Osteocyte (in vitro differentiated cells): ENCODE results near the gene MYO1H. TPM values are rescaled to one million over a fixed set of nuclear protein-coding genes. Genes with fewer than 3 reads are reported as not detected.

Source experiments
- DNase-seq: peaks from one replicate; pipeline ENCODE4 v3.0.0; 2021; ENCODE audit warnings: mixed read lengths; ENCODE audit not compliant: unreplicated experiment; ENCODE audit errors: extremely low spot score
- H3K27ac Mint-ChIP-seq: one replicate; pipeline ENCODE4 v1.8.0; 2021; ENCODE audit warnings: mild to moderate bottlenecking, mixed read lengths; ENCODE audit not compliant: unreplicated experiment
- H3K27me3 Mint-ChIP-seq: one replicate; pipeline ENCODE4 v1.8.0; 2021; ENCODE audit warnings: mixed read lengths; ENCODE audit not compliant: unreplicated experiment
- H3K36me3 Mint-ChIP-seq: one replicate; pipeline ENCODE4 v1.8.0; 2021; ENCODE audit warnings: mixed read lengths; ENCODE audit not compliant: unreplicated experiment
- H3K4me1 Mint-ChIP-seq: one replicate; pipeline ENCODE4 v1.8.0; 2021; ENCODE audit warnings: mixed read lengths; ENCODE audit not compliant: unreplicated experiment
- H3K4me3 Mint-ChIP-seq: one replicate; pipeline ENCODE4 v1.8.0; 2021; ENCODE audit warnings: mild to moderate bottlenecking, moderate library complexity, mixed read lengths; ENCODE audit not compliant: unreplicated experiment
- H3K9me3 Mint-ChIP-seq: one replicate; pipeline ENCODE4 v1.8.0; 2021; ENCODE audit warnings: mixed read lengths; ENCODE audit not compliant: unreplicated experiment
- CTCF ChIP-seq: fragments of 200-600 bp; sonication (generic); IDR thresholded peaks from 2 replicates; pipeline ENCODE4 v1.5.0; 2021; ENCODE audit warnings: antibody characterized with exemption, mild to moderate bottlenecking, moderate library complexity
- total RNA-seq: library from RNA; stranded (reverse); gene quantifications from 2 replicates; pipeline ENCODE4 v1.2.1, GENCODE V29; 2021

The MYO1H gene
- total RNA-seq, 1 donor from 2014 or later: not detected

- H3K36me3 Mint-ChIP-seq: peaks cover 14% of the 10 kb centered on the region
- H3K9me3 Mint-ChIP-seq: no peaks in the 10 kb centered on the region
- H3K27ac Mint-ChIP-seq: no peak overlapping the region
- DNase-seq: no peak
- TF ChIP-seq CTCF: no peak
- no peak overlapping the region for H3K4me3 Mint-ChIP-seq
- no peaks in the 10 kb centered on the region for H3K27me3 Mint-ChIP-seq
- H3K4me1 Mint-ChIP-seq: peaks cover 15% of the 10 kb centered on the region
Observed at GRCh38 chr12:109481863-109482262, 134.2 kb downstream of the MYO1H start.

GRCh38 chr12:109482491-109482890, 134.8 kb downstream of the MYO1H start:
- Mint-ChIP-seq H3K4me1 (peaks cover 13% of the 10 kb centered on the region), H3K4me3 (no peak overlapping the region), H3K27ac (no peak overlapping the region), H3K9me3 (no peaks in the 10 kb centered on the region), H3K27me3 (no peaks in the 10 kb centered on the region), H3K36me3 (peaks cover 17% of the 10 kb centered on the region)
- no peak for DNase-seq
- TF ChIP-seq CTCF: no peak

GRCh38 chr12:109482894-109483293, 135.2 kb downstream of the MYO1H start:
- Mint-ChIP-seq H3K27me3 (no peaks in the 10 kb centered on the region), H3K27ac (no peak overlapping the region), H3K36me3 (peaks cover 17% of the 10 kb centered on the region), H3K9me3 (no peaks in the 10 kb centered on the region), H3K4me1 (peaks cover 13% of the 10 kb centered on the region), H3K4me3 (no peak overlapping the region)
- DNase-seq: no peak
- no peak for TF ChIP-seq CTCF

- no peak for TF ChIP-seq CTCF
- H3K36me3 Mint-ChIP-seq: peaks cover 17% of the 10 kb centered on the region
- no peak for DNase-seq
- no peaks in the 10 kb centered on the region for H3K9me3 Mint-ChIP-seq
- H3K27me3 Mint-ChIP-seq: no peaks in the 10 kb centered on the region
- H3K4me3 Mint-ChIP-seq: no peak overlapping the region
- no peak overlapping the region for H3K27ac Mint-ChIP-seq
- H3K4me1 Mint-ChIP-seq: peaks cover 12% of the 10 kb centered on the region
Observed at GRCh38 chr12:109483346-109483745, 135.6 kb downstream of the MYO1H start.

GRCh38 chr12:109485201-109485600, 137.5 kb downstream of the MYO1H start:
- Mint-ChIP-seq H3K27ac (no peak overlapping the region), H3K4me1 (no peaks in the 10 kb centered on the region), H3K9me3 (no peaks in the 10 kb centered on the region), H3K27me3 (no peaks in the 10 kb centered on the region), H3K4me3 (no peak overlapping the region), H3K36me3 (peaks cover 26% of the 10 kb centered on the region)
- DNase-seq: no peak
- no peak for TF ChIP-seq CTCF
